H1 (cell line): ENCODE data around the gene RNF41. TPM values are rescaled to one million over a fixed set of nuclear protein-coding genes. Genes with fewer than 3 reads are reported as not detected.

Experiments used
- CTCF ChIA-PET: fragments of 300-600 bp; sonication (Branson Sonifier 250); formaldehyde crosslinking; loops from one replicate; lab custom pipeline; 2021; ENCODE audit not compliant: partially characterized antibody; lab: Charles Lee
- POLR2A ChIA-PET: fragments of 300-600 bp; sonication (Branson Sonifier 250); formaldehyde crosslinking; loops from one replicate; lab custom pipeline; 2021; ENCODE audit warnings: inconsistent platforms; ENCODE audit not compliant: partially characterized antibody; lab: Charles Lee
- DNase-seq, 2 experiments: peaks; one replicate each; pipeline versions ENCODE4 v3.0.0 to v3.0.0-alpha.2; 2010 to 2022; ENCODE audit warnings: low spot score in 2 of 2, low read depth in 1 of 2, mixed read lengths in 1 of 2
- FAIRE-seq: peaks from 2 replicates; lab custom pipeline; 2011; peaks lifted over from hg19 to GRCh38; lab: Jason Lieb, UNC
- H2AFZ ChIP-seq: 2 replicates; pipeline ENCODE4 v1.8.1; 2012; ENCODE audit warnings: low read length, inconsistent platforms
- H2AK5ac ChIP-seq: 2 replicates; pipeline ENCODE4 v1.6.1; 2013; ENCODE audit warnings: low read depth, low read length
- H2BK120ac ChIP-seq: replicated peaks from 2 replicates; pipeline ENCODE3; 2013; ENCODE audit warnings: low read depth, low read length, inconsistent platforms
- H2BK12ac ChIP-seq: 2 replicates; pipeline ENCODE4 v1.6.1; 2013; ENCODE audit warnings: low read depth, low read length
- H2BK15ac ChIP-seq: 2 replicates; pipeline ENCODE4 v1.6.1; 2013; ENCODE audit warnings: low read length
- H2BK20ac ChIP-seq: 2 replicates; pipeline ENCODE4 v1.6.1; 2013; ENCODE audit warnings: low read length
- H2BK5ac ChIP-seq: 2 replicates; pipeline ENCODE4 v1.6.1; 2013; ENCODE audit warnings: low read depth, low read length
- H3K14ac ChIP-seq: 2 replicates; pipeline ENCODE4 v1.6.1; 2013; ENCODE audit warnings: inconsistent platforms; ENCODE audit not compliant: insufficient read length
- H3K18ac ChIP-seq: 2 replicates; pipeline ENCODE4 v1.6.1; 2013; ENCODE audit warnings: low read length; ENCODE audit errors: extremely low read depth
- H3K23ac ChIP-seq: 2 replicates; pipeline ENCODE4 v1.6.1; 2013; ENCODE audit warnings: inconsistent platforms; ENCODE audit not compliant: insufficient read length
- H3K23me2 ChIP-seq: 2 replicates; pipeline ENCODE4 v1.6.1; 2013; ENCODE audit warnings: low read depth, low read length
- H3K27ac ChIP-seq: 2 replicates; pipeline ENCODE4 v1.6.1; 2011; ENCODE audit warnings: low read depth, low read length, inconsistent platforms
- H3K27me3 ChIP-seq, 4 experiments: replicated peaks in 1 of 4; 1 replicate in 1 of 4; 2 replicates in 3 of 4; pipeline versions ENCODE4 v1.6.1 to v1.8.1; 2011 to 2013; ENCODE audit warnings: low read length in 3 of 4, mild to moderate bottlenecking in 3 of 4, inconsistent platforms in 2 of 4, mixed read lengths in 2 of 4, moderate library complexity in 1 of 4; ENCODE audit not compliant: control insufficient read depth in 3 of 4, insufficient read depth in 3 of 4; ENCODE audit errors: extremely low read depth in 1 of 4
- H3K36me3 ChIP-seq, 4 experiments: 2 replicates each; pipeline versions ENCODE4 v1.6.1 to v1.8.1; 2011 to 2013; ENCODE audit warnings: mild to moderate bottlenecking in 4 of 4, low read length in 3 of 4, moderate library complexity in 2 of 4, control low read depth in 1 of 4, inconsistent platforms in 1 of 4; ENCODE audit not compliant: insufficient read depth in 4 of 4, control insufficient read depth in 2 of 4
- H3K4ac ChIP-seq: replicated peaks from 2 replicates; pipeline ENCODE3; 2013; ENCODE audit warnings: low read length, low read depth, mixed read lengths, inconsistent platforms; ENCODE audit not compliant: insufficient read length
- H3K4me1 ChIP-seq, 4 experiments: replicated peaks in 1 of 4; 1 replicate in 1 of 4; 2 replicates in 3 of 4; pipeline versions ENCODE4 v1.6.1 to v1.8.1; 2011 to 2013; ENCODE audit warnings: low read length in 3 of 4, inconsistent platforms in 2 of 4, mixed read lengths in 1 of 4; ENCODE audit not compliant: insufficient read depth in 4 of 4, control insufficient read depth in 3 of 4
- H3K4me2 ChIP-seq, 2 experiments: 2 replicates each; pipeline versions ENCODE4 v1.6.1 to v1.8.1; 2011 to 2013; ENCODE audit warnings: low read depth in 2 of 2, low read length in 2 of 2, control low read depth in 1 of 2, inconsistent platforms in 1 of 2, mild to moderate bottlenecking in 1 of 2; ENCODE audit not compliant: insufficient read depth in 1 of 2
- H3K4me3 ChIP-seq, 4 experiments: fragments of 200-600, 300-600 bp in 1 of 4; sonication (generic), shearing (Covaris generic), sonication (Bioruptor Twin) in 1 of 4; 2 replicates each; pipeline versions ENCODE4 v1.5.1 to v1.8.1; 2011 to 2016; ENCODE audit warnings: low read length in 4 of 4, low read depth in 3 of 4, control low read depth in 2 of 4, inconsistent platforms in 2 of 4, mild to moderate bottlenecking in 2 of 4, mixed read lengths in 1 of 4, moderate library complexity in 1 of 4; ENCODE audit not compliant: insufficient read depth in 2 of 4; ENCODE audit errors: extremely low read depth in 1 of 4
- H3K56ac ChIP-seq: replicated peaks from 2 replicates; pipeline ENCODE3; 2013; ENCODE audit warnings: low read depth, mild to moderate bottlenecking, mixed read lengths, low read length, inconsistent platforms; ENCODE audit not compliant: insufficient read length
- H3K79me1 ChIP-seq: 2 replicates; pipeline ENCODE4 v1.6.1; 2013; ENCODE audit warnings: low read depth, low read length, control low read depth
- H3K79me2 ChIP-seq, 2 experiments: 2 replicates each; pipeline versions ENCODE4 v1.6.1 to v1.8.1; 2012 to 2013; ENCODE audit warnings: low read length in 2 of 2, mild to moderate bottlenecking in 2 of 2, inconsistent platforms in 1 of 2; ENCODE audit not compliant: insufficient read depth in 2 of 2, control insufficient read depth in 1 of 2
- H3K9ac ChIP-seq, 4 experiments: replicated peaks in 1 of 4; 1 replicate in 1 of 4; 2 replicates in 3 of 4; pipeline versions ENCODE4 v1.6.1 to v1.8.1; 2011 to 2013; ENCODE audit warnings: low read depth in 3 of 4, low read length in 3 of 4, control low read depth in 2 of 4, mild to moderate bottlenecking in 2 of 4, moderate library complexity in 2 of 4, inconsistent platforms in 1 of 4; ENCODE audit errors: extremely low read depth in 1 of 4
- H3K9me3 ChIP-seq, 2 experiments: 2 replicates each; pipeline versions ENCODE4 v1.6.1 to v1.8.1; 2012 to 2013; ENCODE audit warnings: mild to moderate bottlenecking in 2 of 2, moderate library complexity in 2 of 2, control low read depth in 1 of 2, inconsistent platforms in 1 of 2, low read depth in 1 of 2, low read length in 1 of 2, mixed read lengths in 1 of 2; ENCODE audit not compliant: insufficient read depth in 2 of 2
- H4K20me1 ChIP-seq, 2 experiments: replicated peaks in 1 of 2; 2 replicates each; pipeline versions ENCODE3 to v1.8.1; 2011 to 2013; ENCODE audit warnings: inconsistent platforms in 2 of 2, low read length in 2 of 2, mild to moderate bottlenecking in 1 of 2; ENCODE audit not compliant: insufficient read depth in 2 of 2, control insufficient read depth in 1 of 2
- H4K5ac ChIP-seq: 2 replicates; pipeline ENCODE4 v1.6.1; 2013; ENCODE audit warnings: low read length, low read depth, mixed read lengths, inconsistent platforms; ENCODE audit not compliant: insufficient read length
- H4K8ac ChIP-seq: 2 replicates; pipeline ENCODE4 v1.8.0; 2013; ENCODE audit warnings: mild to moderate bottlenecking, moderate library complexity, low read length, inconsistent platforms; ENCODE audit not compliant: insufficient read depth; ENCODE audit errors: extremely low read depth
- H4K91ac ChIP-seq: replicated peaks from 2 replicates; pipeline ENCODE3; 2013; ENCODE audit warnings: low read length, mixed read lengths, inconsistent platforms; ENCODE audit not compliant: insufficient read length
- CHD2 ChIP-seq: IDR thresholded peaks from 2 replicates; pipeline ENCODE4 v1.6.1; 2012; ENCODE audit warnings: low read length, improper control_type of control experiment
- CTBP2 ChIP-seq: IDR thresholded peaks from 2 replicates; pipeline ENCODE4 v1.7.0; 2011; ENCODE audit warnings: borderline replicate concordance, mild to moderate bottlenecking, moderate library complexity, mixed read lengths, low read length; ENCODE audit not compliant: insufficient read depth, insufficient read length
- FOSL1 ChIP-seq: IDR thresholded peaks from 2 replicates; pipeline ENCODE4 v1.6.1; 2011; ENCODE audit warnings: mild to moderate bottlenecking, low read depth, low read length, moderate library complexity; ENCODE audit not compliant: insufficient read depth
- MAFK ChIP-seq: IDR thresholded peaks from 2 replicates; pipeline ENCODE4 v1.6.1; 2012; ENCODE audit warnings: low read depth, mild to moderate bottlenecking, improper control_type of control experiment, low read length
- POLR2AphosphoS5 ChIP-seq: IDR thresholded peaks from 2 replicates; pipeline ENCODE4 v1.6.1; 2011; ENCODE audit warnings: low read depth, low read length
- SIN3A ChIP-seq, 2 experiments: IDR thresholded peaks in 1 of 2; conservative IDR thresholded peaks in 1 of 2; 2 replicates each; pipeline ENCODE4 v1.6.1; 2011 to 2012; ENCODE audit warnings: low read length in 2 of 2, improper control_type of control experiment in 1 of 2, low read depth in 1 of 2, mild to moderate bottlenecking in 1 of 2
- SP1 ChIP-seq: IDR thresholded peaks from 2 replicates; pipeline ENCODE4 v1.6.1; 2011; ENCODE audit warnings: low read depth, low read length
- SRF ChIP-seq: IDR thresholded peaks from 2 replicates; pipeline ENCODE4 v1.6.1; 2011; ENCODE audit warnings: mild to moderate bottlenecking, low read depth, low read length, moderate library complexity
- TAF1 ChIP-seq: IDR thresholded peaks from 2 replicates; pipeline ENCODE4 v1.6.1; 2011; ENCODE audit warnings: mild to moderate bottlenecking, low read depth, low read length
- TAF7 ChIP-seq: optimal IDR thresholded peaks from 2 replicates; pipeline ENCODE3; 2011; ENCODE audit warnings: low read depth, mild to moderate bottlenecking, inconsistent platforms, low read length, moderate library complexity, borderline replicate concordance
- TEAD4 ChIP-seq: IDR thresholded peaks from 2 replicates; pipeline ENCODE4 v1.6.1; 2012; ENCODE audit warnings: low read depth, low read length, inconsistent platforms, mixed read lengths
- YY1 ChIP-seq: IDR thresholded peaks from 2 replicates; pipeline ENCODE4 v1.6.1; 2011; ENCODE audit warnings: low read depth, mild to moderate bottlenecking, low read length
- WGBS, 2 experiments: shearing (Covaris generic) in 1 of 2; methylation state at CpG; one replicate each; pipeline versions ENCODE4 v1.1.6 to v1.1.7; 2013 to 2015; ENCODE audit warnings: low lambda C conversion rate in 2 of 2, mixed read lengths in 2 of 2, inconsistent platforms in 1 of 2, low coverage in 1 of 2, missing lambda C conversion rate in 1 of 2; ENCODE audit not compliant: insufficient replicate concordance in 2 of 2, insufficient coverage in 1 of 2, insufficient read length in 1 of 2; ENCODE audit errors: extremely low coverage in 1 of 2, missing lambda C conversion rate in 1 of 2; 5-methylcytosine and 5-hydroxymethylcytosine counted together
- polyA plus RNA-seq, 7 experiments: library from polyadenylated mRNA; depleted of rRNA in 3 of 7; stranded (reverse) in 5 of 7; unstranded in 2 of 7; fragments of >200 nt in 5 of 7; fragments of 200-250 nt in 2 of 7; gene quantifications; 1 replicate in 5 of 7; 2 replicates in 1 of 7; 4 replicates in 1 of 7; pipeline versions ENCODE4 v1.2.1 to v1.2.3, GENCODE V29; 2011 to 2013; ENCODE audit warnings: missing spikeins in 2 of 7, mixed read lengths in 2 of 7
- total RNA-seq: library from RNA; stranded (reverse); fragmentation: NEBNext Ultra II Directional; extraction: Animal tissue kit (Norgen Biotek cat#: 25700); gene quantifications from 2 replicates; pipeline ENCODE4 v1.2.1, GENCODE V29; 2021

Gene RNF41
- total and polyA plus RNA-seq, 2 of the 8 experiments (the other 6 are each of a cell fraction or from before 2014, with no cell fraction given), result 55.5 to 98.6 TPM

DNA sequence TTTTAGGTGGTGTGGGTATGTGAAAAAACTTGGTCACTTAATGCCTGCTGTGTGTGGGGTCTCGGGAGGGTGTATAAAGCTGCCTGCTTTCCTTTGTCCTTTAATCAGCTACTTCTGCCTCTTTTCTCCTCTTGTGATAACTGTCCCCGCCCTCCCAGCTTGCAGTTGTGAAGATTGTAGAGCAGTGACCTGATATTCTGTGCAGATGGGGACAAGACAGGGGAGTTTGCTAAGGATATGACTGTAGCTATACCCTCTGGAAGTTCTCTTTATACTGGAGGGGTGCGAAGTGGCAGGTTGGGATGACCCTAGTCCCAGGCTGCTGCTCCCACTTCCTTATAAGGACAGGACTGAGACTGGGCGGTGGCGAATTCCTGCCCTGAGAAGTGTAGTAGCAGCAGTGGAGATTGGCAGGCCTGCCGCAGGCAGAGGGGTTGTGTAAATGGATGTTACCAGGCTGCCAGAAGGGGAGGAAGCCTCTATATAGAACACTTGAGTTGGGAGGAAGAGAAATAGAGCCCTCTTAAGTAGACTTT is 62.7 kb downstream of the RNF41 start:
- peak in 1 of 2 experiments; percentile 66 for DNase-seq
- H2BK120ac ChIP-seq, result no peak overlapping the region
- peaks cover 19% of the 10 kb centered on the region for H3K23me2 ChIP-seq
- POLR2A ChIA-PET, result interaction anchor here (0.6 to 15.6 kb wide), 34 partner anchors 21 to 530 kb away, joined by 3 to 656 read pairs (median 4); partner anchors contain the start of genes ANKRD52, CNPY2, COQ10A and IL23A
- H4K91ac ChIP-seq, result no peak overlapping the region
- no peak overlapping the region for H2AFZ ChIP-seq
- H3K79me1 ChIP-seq, result peaks cover 5% of the 10 kb centered on the region; the same call in 1 of the 2 replicates
- peak overlapping the region; percentile 77 to 92 for H3K4me2 ChIP-seq
- peak overlapping the region; percentile 19 for H3K14ac ChIP-seq
- H3K36me3 ChIP-seq, result peaks cover 29 to 61% (median 40%) of the 10 kb centered on the region in 4 experiments
- FAIRE-seq, result no peak
- no peak overlapping the region; the same call in 1 of the 2 replicates for H3K18ac ChIP-seq
- CTCF ChIA-PET, result interaction anchor here (0.7 to 2.2 kb wide), 9 partner anchors 10 to 63 kb away, joined by 3 to 9 read pairs (median 5); partner anchors contain the start of genes RNF41 and SMARCC2
- H3K56ac ChIP-seq, result peak overlapping the region; percentile 2
- WGBS, 2 experiments, result 8% methylated on average over 6 of the region's 6 CpGs; no CpG with 5 or more reads in 1 of the 2 experiments
- H3K27me3 ChIP-seq, result no peaks in the 10 kb centered on the region
- peak overlapping the region; percentile 99 for H3K27ac ChIP-seq
- H3K79me2 ChIP-seq, result peaks cover 3 to 25% of the 10 kb centered on the region in 2 experiments
- peak overlapping the region; percentile 92 to 99 (median 96) for H3K9ac ChIP-seq
- peak overlapping the region; percentile 63 to 97 (median 93) for H3K4me3 ChIP-seq
- H2BK15ac ChIP-seq, result no peak overlapping the region; the same call in 1 of the 2 replicates
- H4K8ac ChIP-seq, result peak overlapping the region; percentile 1; the same call in 1 of the 2 replicates
- no peak overlapping the region; the same call in 1 of the 2 replicates for H2BK12ac ChIP-seq
- H3K4me1 ChIP-seq, result peaks cover 3 to 34% (median 21%) of the 10 kb centered on the region in 4 experiments
- H2BK20ac ChIP-seq, result 0 out of 2 replicates have a peak overlapping the region, but pooled peaks have one; percentile 3
- H3K4ac ChIP-seq, result no peak overlapping the region
- no peak overlapping the region for H3K23ac ChIP-seq
- H3K9me3 ChIP-seq, result no peaks in the 10 kb centered on the region
- H2BK5ac ChIP-seq, result peak overlapping the region; percentile 93; the same call in 1 of the 2 replicates
- no peak overlapping the region for H2AK5ac ChIP-seq
- peaks cover 11 to 21% of the 10 kb centered on the region in 2 experiments for H4K20me1 ChIP-seq
- no peak overlapping the region for H4K5ac ChIP-seq
- TF ChIP-seq TEAD4 (peak; percentile 52; the same call in 1 of the 2 replicates), TAF1 (peak; percentile 73), YY1 (no peak), SRF (peak; percentile 93), SP1 (0 out of 2 replicates have a peak, but pooled peaks have one; percentile 11), SIN3A (conservative IDR thresholded peaks at IDR 0.05 in 1 of 2, IDR thresholded peaks at IDR 0.05 in 1 of 2; ENCODE audit: low read depth in 1 of 2, low read length in 2 of 2) (peak in 1 of 2 experiments; percentile 60; a peak in 1 of 4 replicates), FOSL1 (no peak), CTBP2 (no peak), TAF7 (peak; percentile 96), POLR2AphosphoS5 (peak; percentile 67), MAFK (0 out of 2 replicates have a peak, but pooled peaks have one; percentile 19), CHD2 (peak; percentile 22; the same call in 1 of the 2 replicates)
